HEK293 (cell line): ENCODE measurements around the gene TNKS2.

Source experiments
- CTCF ChIP-seq: fragments of 450-650 bp; formaldehyde crosslinking; IDR thresholded peaks from 2 replicates; pipeline ENCODE4 v1.5.1; 2016; ENCODE audit warnings: missing biosample characterization, missing genetic modification characterization
- GLIS1 ChIP-seq: fragments of 450-650 bp; formaldehyde crosslinking; IDR thresholded peaks from 2 replicates; pipeline ENCODE4 v1.5.1; 2016; ENCODE audit warnings: missing biosample characterization, missing genetic modification characterization
- RBAK ChIP-seq: fragments of 450-650 bp; formaldehyde crosslinking; IDR thresholded peaks from 2 replicates; pipeline ENCODE4 v1.5.1; 2016; ENCODE audit warnings: missing biosample characterization, missing genetic modification characterization
- ZNF155 ChIP-seq: fragments of 450-650 bp; formaldehyde crosslinking; IDR thresholded peaks from 2 replicates; pipeline ENCODE4 v1.5.1; 2016; ENCODE audit warnings: missing biosample characterization, missing genetic modification characterization
- ZNF391 ChIP-seq: fragments of 450-650 bp; formaldehyde crosslinking; IDR thresholded peaks from 2 replicates; pipeline ENCODE4 v1.5.1; 2016; ENCODE audit warnings: low read depth, missing biosample characterization, missing genetic modification characterization, borderline replicate concordance
- ZNF660 ChIP-seq: fragments of 450-650 bp; IDR thresholded peaks from 2 replicates; pipeline ENCODE4 v1.5.1; 2018; ENCODE audit warnings: missing biosample characterization, mild to moderate bottlenecking, missing genetic modification characterization
- ZNF747 ChIP-seq: fragments of 450-650 bp; formaldehyde crosslinking; IDR thresholded peaks from 2 replicates; pipeline ENCODE4 v1.5.1; 2016; ENCODE audit warnings: missing biosample characterization, missing genetic modification characterization
- ZNF843 ChIP-seq: fragments of 450-650 bp; formaldehyde crosslinking; IDR thresholded peaks from 2 replicates; pipeline ENCODE4 v1.5.1; 2016; ENCODE audit warnings: missing biosample characterization, missing genetic modification characterization

GRCh38 chr10:91797048-91797690 lies 1.1 kb upstream of the TNKS2 start:
- no peak for TF ChIP-seq CTCF (tag by site-specific recombination)
- TF ChIP-seq ZNF155 (tag by site-specific recombination), result no peak
- no peak for TF ChIP-seq ZNF391 (tag by site-specific recombination)
- TF ChIP-seq RBAK (tag by site-specific recombination), result no peak
- TF ChIP-seq ZNF660 (tag by site-specific recombination), result no peak
- TF ChIP-seq GLIS1 (tag by site-specific recombination), result no peak
- no peak for TF ChIP-seq ZNF843 (tag by site-specific recombination)
- TF ChIP-seq ZNF747 (tag by site-specific recombination), result no peak
